ENCODE results near the gene FAM181A.

FAM181A gene

DNA sequence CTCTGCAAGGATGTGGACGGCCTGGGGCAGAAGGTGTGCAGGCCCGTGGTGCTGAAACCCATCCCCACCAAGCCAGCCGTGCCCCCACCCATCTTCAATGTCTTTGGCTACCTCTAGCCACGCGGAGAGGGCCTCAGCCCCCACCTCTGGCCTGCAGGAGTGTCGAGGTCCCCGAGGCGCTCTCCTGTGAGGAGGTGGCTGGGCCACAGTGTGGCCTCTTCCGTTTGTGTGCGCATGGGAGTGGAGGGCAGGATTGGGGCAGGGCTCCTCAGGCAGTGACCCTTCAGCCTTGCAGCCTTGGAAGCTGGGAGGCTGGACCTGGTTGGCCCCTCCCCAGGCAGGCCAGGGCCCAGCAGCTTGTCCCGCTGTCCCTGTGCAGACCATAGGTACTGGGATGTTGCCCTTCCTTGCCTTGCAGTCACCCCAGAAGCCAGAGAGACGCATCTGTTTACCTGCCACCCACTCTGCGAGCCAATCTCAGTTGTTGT lies 1.9 kb downstream of the FAM181A start:
- no peak for DNase-seq (ENCODE audit: low read depth, low spot score)

DNA sequence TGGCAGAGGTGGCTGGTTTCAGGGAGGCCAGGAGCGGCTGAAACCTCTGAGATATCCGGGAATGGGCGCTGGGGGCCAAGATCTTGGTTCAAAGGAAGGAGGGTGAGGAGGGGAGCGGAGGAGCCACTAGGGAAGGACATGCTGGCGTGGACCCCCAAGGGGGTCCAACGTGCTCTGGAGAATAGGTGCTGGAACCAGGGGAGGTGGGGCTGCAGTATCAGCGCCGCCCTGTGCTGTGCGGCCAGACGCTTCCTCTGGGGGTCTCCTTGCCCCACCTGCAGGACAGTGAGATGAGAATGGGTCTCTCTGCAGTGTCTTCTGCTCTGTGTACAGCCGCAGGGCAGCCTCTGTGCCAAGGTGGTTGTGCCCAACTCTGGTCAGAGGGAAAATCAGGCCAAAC lies 2.5 kb downstream of the FAM181A start:
- no peak for DNase-seq (ENCODE audit: low read depth, low spot score)

DNA sequence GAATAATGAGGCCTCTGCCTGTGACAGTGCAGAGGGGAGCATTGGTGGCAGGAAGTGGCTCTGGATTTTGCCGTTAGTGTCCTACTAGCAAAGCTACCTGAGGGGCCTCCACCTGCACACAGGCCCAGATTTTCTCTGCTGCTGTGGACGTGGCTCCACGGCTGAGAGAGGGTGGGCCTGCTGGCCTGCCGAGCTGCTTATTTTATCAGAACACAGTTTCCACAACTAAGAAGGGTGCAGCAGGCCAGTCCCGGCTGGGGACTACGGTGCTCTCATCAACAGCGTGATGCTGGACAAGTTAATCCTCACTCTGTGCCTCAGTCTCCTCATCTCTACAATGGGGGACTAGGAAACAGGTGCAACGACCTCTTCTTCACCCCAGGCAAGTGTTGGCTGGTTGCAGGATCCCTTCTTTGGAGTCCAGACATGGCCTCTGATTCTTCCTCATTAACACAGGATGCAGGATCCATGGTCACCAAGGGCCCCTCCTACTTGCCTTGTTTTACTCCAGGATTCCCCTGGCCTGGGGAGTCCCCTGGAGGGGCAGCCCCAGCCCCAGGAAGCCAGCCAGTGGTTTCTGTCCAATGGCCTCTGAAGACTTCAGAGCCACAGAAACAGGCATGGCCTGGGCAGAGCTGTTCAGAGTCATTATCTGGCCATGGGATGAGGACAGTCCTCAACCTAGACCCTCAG lies 3.3 kb downstream of the FAM181A start:
- DNase-seq (ENCODE audit: low read depth, low spot score): no peak

DNA sequence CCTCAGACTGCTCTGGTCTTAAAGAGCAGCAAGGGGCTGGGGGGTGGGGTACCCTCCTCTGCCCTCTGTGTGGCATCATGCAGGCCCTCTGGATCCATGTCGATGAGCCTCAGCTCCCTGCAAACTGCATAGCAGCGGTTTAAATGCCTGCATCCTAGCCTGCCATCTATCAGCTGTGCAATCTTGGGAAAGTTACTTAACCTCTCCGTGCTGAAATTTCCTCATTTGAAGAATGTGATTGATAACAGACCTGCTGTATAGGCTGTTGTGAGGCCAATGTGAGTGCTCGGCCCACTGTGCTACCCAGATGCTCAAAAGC lies 3.8 kb downstream of the FAM181A start:
- DNase-seq (ENCODE audit: low read depth, low spot score): no peak

DNA sequence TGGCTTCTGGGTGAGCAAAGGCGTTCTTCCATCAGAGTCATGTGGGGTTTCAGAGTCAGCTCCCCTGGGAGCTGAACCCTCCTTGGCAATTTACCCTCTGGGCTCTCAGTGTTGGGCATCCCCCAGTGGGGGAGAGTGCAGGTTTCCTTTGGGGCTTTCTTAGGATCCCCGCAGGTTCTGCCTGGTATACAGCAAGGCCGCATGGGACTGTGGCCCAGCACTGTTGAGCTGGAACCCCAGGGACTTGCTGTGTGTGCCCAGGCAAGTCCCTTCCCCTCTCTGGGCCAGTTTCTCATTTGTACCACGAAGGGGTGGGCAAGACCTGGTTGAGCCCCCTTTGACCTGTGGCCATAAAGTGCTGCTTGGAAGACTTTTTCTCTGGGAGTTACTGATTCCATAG lies 5.5 kb downstream of the FAM181A start:
- DNase-seq (ENCODE audit: low read depth, low spot score): no peak

DNA sequence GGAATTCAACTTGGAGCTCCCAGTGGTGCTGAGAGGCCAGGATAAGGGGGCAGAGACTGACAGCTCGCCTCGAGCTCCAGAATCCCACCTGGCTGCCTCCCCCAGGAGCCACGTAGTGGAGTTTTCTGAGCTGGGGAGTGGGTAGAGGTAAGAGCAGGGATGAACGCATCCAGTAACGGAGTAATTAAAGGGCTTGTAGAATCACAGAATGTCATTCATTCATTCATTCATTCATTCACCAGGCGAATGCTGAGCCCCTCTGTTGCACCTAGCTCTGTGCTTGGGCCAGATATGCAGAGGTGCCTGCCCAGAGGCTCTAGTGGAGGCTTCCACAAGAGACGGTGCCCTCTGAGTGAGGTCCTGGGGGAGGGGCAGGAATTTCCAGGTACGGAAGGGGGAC lies 8.1 kb downstream of the FAM181A start:
- no peak for DNase-seq (ENCODE audit: low read depth, low spot score)

DNA sequence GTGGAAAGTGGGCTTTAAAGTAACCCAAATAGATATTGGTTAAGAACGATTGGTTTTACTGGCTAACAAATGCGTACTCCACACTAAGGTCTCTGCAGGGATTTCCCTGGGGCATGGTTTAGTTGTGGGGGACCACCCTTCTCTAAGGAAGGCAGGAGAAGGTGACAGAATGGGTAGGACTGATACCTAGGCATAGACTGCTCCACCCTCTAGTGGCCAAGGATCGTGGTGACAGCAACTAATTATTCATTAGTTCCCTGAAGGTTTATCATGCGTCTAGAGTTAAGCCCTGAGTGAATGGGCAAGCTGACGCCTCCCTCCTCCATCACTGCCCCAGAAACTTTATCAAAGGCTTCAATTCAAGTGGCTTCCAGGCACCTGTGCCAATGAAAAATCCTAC lies 9.1 kb downstream of the FAM181A start:
- DNase-seq (ENCODE audit: low read depth, low spot score): no peak

DNA sequence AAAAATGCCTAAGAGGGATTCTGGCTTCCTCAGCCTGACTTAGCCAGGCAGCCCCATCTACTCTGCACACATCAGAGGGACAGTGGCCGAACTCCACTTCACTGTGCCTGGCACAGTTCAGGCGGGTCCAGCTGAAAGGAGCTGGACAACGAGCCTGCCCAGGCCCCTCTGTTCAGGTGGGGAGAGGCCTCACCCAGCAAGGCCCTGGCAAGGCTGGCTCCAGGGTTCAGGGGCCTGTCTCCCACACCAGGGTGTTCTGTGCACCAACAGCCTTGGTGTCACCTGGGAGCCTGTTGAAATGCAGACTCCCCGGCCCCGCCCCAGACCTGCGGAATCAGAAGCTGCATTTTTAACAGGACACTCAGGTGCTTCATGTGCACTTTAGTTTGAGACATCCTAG lies 9.8 kb downstream of the FAM181A start:
- no peak for DNase-seq (ENCODE audit: low read depth, low spot score)

DNA sequence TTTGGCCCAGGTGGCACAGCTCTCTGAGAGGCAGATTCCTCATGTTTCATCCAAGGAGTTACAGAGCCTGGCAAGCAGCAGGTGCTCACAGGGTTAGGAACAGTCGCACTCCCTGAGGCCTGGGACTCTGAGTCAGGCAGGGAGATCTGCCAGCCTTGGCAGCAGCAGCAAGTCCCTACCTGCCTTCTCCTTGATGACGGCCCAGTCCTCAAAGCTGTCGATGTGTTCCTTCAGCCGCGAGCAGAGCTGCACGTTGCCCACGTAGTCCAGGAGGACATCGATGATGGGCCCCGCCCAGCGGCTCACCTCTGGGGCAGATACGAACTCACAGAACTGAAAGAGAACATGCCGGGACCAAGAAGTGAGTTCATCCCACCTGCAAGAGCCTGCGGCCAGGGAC lies 10.4 kb downstream of the FAM181A start:
- no peak for DNase-seq (ENCODE audit: low read depth, low spot score)

DNA sequence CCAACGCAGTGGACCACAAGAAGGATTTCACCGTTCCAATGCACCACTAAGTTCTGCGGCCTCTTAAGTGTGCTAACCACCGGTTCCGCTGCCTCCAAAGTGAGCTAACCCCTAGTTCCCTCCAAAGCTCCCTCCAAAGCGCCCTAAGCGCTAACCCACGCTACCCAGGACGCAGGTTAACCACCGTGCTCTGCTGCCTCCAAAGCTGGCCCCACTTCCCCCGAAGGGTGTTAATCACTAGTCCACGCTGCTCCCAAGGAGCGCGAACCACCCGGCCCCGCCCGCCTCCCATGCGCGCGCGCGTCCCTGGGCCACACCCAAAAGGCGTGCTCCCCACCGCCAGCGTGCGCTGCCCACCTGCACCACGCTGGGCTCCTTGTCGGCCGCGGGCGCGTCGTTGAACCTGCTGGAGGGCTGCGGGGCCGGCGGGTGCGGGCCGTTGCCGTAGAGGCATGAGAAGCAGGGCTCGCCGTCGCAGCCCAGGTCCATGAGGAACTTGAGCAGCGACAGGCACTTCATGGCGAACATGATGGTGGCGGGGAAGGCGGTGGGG lies 11.7 kb downstream of the FAM181A start:
- DNase-seq (ENCODE audit: low read depth, low spot score): no peak

DNA sequence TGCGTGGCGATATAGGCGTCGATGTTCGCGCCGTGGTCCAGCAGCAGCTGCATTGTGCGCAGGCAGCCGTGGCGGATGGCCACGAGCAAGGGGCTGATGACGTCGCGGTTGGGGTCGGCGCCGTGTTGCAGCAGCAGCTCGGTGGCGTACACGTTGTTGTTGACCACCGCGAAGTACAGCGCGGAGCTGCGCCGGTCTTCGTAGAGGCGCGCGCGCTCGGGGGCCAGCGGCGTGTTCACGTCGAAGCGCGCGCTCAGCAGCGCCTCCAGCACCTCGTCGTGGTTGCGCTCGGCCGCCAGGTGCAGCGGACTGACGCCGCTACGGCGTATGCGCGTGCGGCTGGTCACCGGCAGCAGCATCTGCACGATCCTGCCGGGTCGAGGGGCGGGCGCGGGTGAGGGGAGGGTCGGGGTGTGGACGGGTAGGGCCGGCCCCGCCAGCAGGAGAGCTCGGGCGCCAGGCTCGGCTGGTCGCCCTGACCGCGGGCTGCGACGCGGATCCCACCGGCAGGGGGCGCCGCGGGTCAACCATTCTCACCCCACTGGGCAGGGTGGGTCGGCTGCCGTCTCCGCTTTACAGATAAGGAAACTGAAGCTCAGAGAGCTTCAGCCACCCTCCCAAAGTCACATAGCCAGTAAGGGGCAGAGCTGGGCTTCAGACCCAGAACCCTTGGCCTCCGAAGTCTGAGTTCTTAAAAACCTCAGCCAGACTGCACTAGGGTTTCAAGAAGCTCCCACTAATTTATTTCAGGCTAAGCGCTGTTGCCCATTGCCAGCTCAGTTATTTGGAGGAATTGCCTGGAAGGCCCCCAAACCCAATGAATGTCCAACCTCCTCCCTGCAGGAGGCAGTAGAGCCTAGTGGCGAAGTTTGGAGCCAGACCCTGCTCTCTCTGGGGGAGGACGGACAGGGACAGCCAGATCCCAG lies 12.4 kb downstream of the FAM181A start:
- no peak for DNase-seq (ENCODE audit: low read depth, low spot score)

DNA sequence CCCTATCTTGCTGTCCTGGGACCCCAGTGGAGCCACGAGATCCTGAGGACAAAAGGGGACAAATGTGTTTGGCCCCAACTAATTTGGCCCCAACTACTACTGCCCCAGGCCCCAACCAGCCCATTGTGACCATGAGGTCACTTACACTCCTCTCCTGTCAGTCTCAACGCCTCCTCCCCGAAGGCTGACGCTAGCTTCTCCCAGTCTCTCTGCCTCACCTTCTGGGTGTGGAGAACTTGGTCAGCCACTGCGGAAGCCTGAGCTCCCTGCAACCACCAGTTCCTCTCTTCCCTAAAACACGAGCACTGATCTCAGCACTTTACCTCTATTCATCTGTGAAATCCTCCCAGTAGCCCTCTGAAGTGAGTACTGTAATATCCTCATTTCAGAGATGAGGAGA lies 13.3 kb downstream of the FAM181A start:
- no peak for DNase-seq (ENCODE audit: low read depth, low spot score)

DNA sequence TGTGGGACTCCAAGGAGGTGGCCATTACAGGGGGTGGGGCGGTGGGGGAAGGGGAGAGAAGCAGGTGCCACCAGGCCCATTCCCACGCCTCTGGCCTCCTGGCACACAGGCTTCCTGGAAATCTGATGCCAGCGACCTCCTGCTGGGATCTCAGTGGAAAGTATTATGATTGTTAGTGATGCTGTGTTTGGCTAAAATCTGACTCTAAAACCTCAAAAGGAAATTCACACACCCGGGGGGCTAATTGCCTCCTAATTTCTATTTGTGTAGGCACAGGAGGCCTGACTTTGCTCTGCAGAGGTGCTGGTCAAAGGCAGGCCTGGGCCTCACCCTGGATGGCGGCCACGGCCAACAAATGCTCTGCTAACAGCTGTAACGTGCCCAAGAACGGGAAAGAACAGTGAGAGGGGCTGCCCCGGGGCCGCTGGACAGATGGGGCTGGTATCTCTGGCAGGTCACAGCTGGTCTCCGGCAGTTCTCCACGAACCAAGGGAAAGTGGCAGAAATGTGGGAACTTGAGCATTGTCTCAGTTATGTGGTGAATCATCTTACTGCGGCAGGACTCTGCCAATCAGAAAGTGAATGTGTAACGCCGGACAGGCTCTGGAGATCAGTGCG lies 14.3 kb downstream of the FAM181A start:
- peak; percentile 96 for DNase-seq (ENCODE audit: low read depth, low spot score)

DNA sequence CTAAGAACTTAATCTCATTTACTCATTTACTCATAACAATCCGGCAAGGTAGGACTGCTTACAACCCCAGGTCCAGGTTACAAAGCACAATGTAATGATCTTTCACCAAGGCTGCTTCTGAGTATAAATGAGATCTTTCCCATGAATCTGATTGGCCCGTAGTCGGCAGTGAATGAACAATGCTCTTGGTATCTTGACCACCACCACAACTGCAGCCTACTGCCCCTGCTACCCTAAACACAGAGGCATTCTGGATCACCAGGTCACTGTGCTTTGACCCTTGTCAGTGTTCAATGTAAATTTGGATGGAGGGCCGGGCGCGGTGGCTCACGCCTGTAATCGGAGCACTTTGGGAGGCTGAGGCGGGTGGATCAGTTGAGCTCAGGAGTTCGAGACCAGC lies 15.9 kb downstream of the FAM181A start:
- DNase-seq (ENCODE audit: low read depth, low spot score): no peak

DNA sequence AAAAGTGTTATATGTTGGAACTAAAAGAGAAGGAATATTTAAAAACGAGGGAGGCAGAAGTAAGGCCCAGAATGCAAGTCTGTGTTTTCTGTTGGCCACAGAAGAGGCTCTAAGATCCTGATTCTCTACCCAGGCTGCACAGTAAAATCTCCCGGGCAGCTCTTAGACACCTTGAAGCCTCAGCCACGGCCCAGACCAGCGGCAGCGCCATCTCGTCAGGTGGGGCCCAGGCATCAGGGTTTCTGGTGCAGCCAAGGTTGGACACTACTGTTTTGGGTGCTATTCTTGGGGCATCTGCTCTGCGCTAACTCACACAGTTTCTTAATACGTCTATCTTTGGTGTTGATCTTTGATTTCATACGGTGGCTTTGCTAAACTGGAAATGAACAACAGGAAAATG lies 16.8 kb downstream of the FAM181A start:
- DNase-seq (ENCODE audit: low read depth, low spot score): no peak

DNA sequence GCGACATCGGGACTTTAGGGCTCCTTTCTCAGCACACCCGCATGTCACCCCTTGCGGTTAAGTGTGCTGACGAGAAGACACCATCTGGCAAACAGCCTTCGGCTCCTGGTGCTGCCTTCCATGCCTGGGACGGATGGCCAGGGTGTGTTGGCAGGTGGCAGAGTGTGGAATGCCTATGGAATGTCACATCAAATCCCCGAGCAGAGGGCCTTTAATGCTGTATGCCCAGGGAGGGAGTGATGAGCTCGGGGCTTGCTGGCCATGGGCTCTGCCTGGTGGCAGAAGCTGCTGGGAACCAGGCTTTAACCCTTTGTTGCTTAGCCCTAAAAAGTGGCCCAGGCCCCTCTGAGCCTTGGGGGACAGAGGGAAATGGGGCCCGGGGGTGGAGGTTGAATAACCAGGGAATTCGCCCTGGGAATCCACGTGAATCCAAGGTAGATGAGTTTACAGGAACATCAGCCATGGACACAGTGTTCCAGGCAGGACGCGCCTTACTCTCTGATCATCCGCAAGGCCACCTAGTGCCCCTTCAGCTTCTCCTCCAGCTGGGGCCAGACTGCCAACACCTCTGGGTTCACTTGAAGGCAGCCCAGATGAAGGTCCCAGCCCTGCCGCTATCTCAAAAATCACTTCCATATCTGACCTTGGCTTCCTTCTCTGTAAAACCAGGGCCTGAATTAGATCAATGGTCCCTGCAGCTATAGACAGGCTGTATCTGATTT lies 17.4 kb downstream of the FAM181A start:
- no peak for DNase-seq (ENCODE audit: low read depth, low spot score)

DNA sequence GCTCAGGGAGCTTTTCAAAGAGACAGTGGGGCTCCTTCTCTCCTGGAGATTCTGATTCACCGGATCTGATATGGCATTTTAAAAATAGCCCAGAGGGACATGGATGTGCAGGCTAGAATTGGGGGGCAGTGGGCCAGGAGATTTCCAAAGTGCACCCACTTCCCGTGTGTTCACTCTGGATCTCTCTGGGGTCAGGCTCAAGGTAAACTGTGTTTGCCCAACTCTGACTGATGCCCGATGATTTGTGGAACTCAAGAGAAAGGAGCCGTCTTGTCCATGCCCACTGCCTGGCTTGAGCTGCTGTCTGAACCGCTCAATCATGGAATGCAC lies 17.9 kb downstream of the FAM181A start:
- no peak for DNase-seq (ENCODE audit: low read depth, low spot score)

DNA sequence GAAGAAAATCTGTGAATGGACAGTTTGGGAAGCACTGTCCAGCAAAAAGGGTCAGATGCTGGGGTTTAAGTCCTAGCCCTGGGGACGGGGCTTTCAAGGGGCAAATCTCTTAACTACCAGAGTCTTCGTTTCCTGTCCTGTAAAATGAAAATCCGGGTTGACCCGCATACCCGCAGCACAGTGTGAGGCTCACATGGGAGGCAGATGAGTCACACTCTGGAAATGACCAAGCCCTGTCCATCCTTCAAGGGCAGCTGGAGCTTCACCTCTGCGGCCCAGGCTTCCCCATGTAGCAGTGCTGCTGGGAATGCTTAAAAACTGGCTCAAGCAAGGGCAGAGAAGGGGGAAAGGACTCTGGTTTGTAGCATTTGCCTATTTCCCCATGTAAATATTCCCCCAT lies 19.0 kb downstream of the FAM181A start:
- no peak for DNase-seq (ENCODE audit: low read depth, low spot score)

DNA sequence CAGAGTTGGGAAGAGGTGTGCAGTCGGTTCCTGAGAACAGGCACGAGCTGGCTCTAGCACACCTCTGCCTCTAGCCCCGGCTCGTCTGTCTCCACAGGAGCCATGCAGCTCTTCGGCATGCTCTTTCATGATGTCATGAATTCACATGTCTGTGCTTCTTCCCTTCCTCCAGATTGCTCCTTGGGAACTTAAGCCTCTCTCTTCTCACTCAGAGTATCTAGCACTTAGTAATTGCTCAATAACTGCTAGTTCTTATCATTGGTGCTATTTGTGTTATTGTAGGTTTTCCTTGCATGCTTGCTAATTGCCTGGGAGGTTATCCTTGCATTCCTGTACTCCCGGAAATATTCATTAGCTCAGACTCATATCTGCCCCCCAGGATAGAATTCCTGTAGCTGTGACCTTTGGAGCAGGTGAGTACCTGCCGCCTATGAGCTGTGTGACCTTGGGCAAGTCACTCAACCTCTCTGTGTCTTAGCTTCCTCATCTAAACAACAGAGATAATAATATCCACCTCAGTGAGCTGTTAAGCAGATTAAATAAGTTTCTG lies 19.5 kb downstream of the FAM181A start:
- DNase-seq (ENCODE audit: low read depth, low spot score): no peak

DNA sequence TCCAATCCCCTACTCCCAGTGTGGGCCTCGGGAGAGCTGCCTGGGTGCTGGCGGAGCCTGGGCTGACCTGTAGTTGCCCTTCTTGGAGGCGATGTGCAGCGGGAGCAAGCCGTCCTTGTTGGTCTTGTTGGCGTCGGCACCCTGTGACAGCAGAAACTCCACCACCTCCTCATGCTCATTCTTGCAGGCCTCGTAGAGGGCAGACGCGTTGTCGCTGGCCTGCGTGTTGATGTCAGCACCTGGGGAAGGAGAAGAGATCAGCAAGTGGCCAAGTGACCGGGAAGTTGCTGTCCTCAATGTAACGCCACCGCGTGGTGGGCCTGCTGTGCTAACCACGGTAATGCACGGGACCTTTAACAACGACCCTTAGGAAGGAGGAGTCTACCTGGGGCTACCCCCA lies 20.1 kb downstream of the FAM181A start:
- no peak for DNase-seq (ENCODE audit: low read depth, low spot score)

DNA sequence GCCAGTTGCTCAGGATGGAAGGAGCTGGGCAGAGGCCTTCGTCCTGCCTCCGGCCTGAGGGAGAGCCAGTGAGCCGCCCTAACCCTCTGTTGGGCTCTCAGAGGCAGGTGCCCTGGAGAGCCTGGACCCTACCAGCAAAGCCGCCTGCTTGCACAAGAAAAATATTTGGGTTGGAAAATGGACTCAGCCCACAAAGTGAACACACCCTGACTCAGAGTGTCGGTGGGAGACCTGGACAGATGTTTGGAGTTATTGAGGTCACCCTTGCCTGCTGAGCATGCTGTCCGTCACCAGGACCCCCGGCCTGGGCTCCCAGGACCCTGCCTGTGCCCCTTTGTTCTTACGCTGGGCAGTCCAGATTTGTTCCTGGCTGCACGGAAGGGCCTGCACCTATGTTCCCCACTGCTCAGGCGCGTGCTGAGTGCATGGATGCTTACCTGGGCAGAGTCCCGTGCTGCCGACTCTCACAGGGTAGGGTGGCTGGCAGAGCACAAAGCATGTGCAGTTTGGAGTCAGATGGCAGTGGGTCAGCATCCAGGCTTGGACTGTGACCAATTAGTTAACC lies 22.4 kb downstream of the FAM181A start:
- peak; percentile 86 for DNase-seq (ENCODE audit: low read depth, low spot score)
